GM19468 (cell line): ENCODE results near the gene NTF4.
"Not testable (repeated sequence)": the region's sequence is repeated elsewhere in the genome, so short reads cannot be mapped to it uniquely, and the experiment has no call there.

ENCODE experiments used
- ATAC-seq: cut with Tn5 transposase; IDR thresholded peaks from one replicate; pipeline ENCODE4 v1.9.1; 2021; ENCODE audit warnings: mild to moderate bottlenecking, moderate library complexity, moderate number of reproducible peaks; ENCODE audit not compliant: unreplicated experiment; ENCODE audit errors: extremely low read depth

NTF4 gene

DNA sequence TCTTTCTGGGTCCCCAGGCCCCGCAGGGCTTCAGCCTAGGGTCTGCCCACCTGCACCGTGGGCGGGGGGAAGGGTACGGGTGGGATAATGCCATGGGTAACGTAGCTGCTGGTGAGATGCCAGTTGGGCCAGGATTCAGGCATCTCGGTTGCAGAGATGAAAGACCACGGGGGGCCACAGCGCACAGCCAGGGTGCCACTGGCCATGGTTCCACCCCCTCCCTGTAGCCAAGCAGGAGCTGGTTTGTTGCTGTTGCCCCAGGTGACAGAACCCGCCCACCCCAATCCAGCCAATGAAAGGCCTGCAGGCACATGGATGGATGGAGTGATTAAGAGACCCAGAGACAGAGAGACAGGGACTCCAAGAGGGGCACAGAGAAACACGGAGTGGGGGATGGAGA lies 6.1 kb downstream of the NTF4 start:
- ATAC-seq = no peak

DNA sequence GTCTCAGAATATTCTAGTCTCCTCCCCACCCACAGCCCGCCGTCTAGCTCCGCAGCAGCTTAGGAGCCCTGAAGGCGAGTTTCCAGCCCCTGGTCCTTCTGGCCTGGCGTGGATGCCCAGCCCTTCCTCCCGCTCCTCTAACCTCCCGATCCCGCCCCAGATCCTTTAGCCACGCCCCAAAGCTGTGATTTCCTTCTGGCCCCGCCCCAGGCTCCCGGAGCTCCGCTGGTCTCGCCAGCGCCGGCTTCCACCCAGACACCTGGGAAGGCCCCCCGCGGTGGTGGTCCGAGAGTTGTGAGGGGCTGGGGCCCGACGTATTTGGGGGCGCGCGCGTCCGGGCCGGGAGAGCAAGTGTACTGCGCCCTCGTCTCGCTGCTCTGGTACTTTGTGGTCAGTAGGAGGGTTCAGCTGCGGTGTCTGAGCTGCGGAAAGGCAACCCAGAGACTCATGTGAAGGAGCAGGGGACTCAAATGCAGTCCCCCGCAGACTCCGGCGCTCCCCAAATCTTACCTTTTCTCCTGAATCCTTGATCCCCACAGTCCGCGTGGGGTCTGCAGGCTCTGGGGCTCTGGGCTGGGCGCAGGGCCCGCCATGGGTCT lies 6.9 kb downstream of the NTF4 start, which contains the start of gene CGB7:
TSS of gene CGB7 (minus strand) at position 114 of the 599 bp plus-strand sequence. CDS start 2,374 bp downstream, outside the sequence.
- no peak for ATAC-seq

- ATAC-seq = not testable (repeated sequence)
Observed at GRCh38 chr19:49056902-49057596, 7.6 kb downstream of the NTF4 start.

GRCh38 chr19:49056101-49056901 lies 8.3 kb downstream of the NTF4 start:
- no peak for ATAC-seq

DNA sequence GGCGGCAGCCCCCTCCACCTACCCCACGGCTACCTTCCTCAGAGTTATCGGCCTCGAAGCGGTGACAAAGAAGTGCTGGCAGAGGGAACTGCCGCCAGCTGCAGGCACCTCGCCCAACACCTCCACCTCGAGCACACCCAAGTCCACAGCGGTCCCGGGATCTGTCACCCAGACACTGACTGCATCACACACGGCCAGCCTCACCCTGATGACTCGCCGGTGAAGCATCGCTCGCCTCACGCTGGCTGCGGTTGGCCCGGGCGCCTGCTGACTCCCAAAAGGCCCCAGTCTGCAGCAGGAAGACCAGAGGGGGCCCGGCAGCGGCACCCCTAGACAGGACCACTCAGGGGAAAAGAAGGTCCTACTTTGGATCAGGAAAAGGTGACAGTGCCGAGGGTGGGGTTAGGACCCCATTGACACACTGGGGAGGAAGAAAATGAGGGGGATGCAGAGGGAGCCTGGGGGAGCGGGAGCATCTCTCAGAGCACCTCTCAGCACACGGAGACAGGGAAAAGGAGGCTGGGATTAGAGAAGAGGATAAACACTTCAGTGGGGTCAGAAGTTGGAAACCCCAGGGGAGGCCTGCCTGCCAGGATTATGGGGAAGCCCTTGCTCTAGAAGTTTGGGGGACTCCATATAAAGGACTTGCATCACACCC lies 14.1 kb downstream of the NTF4 start:
- ATAC-seq = not testable (repeated sequence)

- not testable (repeated sequence) for ATAC-seq
Observed at GRCh38 chr19:49049834-49050233, 14.8 kb downstream of the NTF4 start.

DNA sequence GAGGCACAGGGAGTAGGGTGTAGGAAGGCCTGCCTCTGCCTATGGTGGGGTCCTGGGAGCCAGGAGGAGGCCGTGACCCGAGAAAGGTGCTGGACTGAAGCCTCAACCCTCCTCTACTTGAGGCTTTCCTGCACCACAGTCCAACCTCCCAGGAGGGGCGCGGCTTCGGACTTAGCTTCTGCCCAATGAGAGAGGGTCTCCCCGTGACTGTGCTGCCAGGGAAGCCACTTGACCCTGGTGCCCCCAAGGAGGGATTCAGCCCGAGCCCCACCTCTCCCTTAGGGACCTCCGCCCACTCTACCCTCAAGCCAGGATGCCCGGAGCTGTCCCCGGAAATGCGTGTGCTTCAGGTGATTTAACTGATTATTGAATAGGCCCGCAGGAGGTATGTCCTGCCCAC lies 15.6 kb downstream of the NTF4 start, which contains the start of gene CGB8:
TSS of gene CGB8 (minus strand) at position 101 of the 400 bp plus-strand sequence. CDS start 372 bp downstream, outside the sequence.
- ATAC-seq = not testable (repeated sequence)

DNA sequence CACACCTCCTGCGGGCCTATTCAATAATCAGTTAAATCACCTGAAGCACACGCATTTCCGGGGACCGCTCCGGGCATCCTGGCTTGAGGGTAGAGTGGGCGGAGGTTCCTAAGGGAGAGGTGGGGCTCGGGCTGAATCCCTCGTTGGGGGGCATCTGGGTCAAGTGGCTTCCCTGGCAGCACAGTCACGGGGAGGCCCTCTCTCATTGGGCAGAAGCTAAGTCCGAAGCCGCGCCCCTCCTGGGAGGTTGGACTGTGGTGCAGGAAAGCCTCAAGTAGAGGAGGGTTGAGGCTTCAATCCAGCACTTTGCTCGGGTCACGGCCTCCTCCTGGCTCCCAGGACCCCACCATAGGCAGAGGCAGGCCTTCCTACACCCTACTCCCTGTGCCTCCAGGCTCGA lies 21.1 kb downstream of the NTF4 start, which contains the start of gene CGB5:
TSS of gene CGB5 (plus strand) at position 301 of the 400 bp plus-strand sequence. CDS start 362 bp downstream, outside the sequence.
- not testable (repeated sequence) for ATAC-seq

DNA sequence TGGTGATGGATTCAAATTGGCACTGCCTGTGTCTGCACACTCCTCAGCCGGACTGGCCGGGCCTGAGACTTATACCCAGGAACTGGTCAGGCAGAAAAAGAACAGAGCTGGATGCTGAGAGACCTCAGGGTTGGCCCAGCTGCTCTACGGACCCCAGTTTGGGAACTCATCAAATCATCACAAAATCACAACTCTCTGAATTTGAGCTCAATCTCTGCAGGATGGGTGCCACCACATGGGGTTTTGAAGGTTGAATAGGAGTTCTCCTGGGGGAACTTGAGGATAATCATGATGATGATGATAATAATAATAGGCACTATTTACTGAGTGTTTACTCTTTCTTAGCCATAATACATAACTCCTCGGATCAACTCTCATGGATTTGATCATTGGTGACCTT lies 22.0 kb downstream of the NTF4 start:
- not testable (repeated sequence) for ATAC-seq

DNA sequence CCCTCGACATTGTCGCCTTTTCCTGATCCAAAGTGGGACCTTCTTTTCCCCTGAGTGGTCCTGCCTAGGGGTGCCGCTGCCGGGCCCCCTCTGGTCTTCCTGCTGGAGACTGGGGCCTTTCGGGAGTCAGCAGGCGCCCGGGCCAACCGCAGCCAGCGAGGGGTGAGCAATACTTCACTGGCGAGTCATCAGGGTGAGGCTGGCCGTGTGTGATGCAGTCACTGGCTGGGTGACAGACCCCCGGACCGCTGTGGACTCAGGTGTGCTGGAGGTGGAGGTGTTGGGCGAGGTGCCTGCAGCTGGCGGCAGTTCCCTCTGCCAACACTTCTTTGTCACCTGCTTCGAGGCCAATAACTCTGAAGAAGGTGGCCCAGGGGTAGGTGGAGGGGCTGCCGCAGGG lies 22.4 kb downstream of the NTF4 start:
- ATAC-seq = no peak

DNA sequence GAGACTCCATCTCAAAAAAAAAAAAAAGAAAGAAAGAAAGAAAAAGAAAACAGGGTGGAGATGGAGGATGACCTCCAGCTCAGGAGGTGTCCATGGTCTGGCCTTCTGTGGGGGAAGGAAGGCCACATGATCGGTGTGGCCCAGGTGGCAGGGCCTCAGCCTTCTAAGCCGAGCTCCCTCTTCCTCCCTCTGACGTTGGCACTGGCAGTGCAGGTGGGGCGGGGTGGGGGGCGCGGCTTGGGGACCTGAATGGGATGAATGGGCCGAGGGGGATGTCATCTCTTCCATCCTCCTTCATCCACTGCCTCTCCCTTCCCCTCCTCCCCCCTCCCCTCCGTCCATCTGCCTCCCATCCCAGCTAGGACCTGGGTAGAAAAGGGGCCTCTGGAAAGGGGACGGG lies 24.9 kb downstream of the NTF4 start:
- not testable (repeated sequence) for ATAC-seq

DNA sequence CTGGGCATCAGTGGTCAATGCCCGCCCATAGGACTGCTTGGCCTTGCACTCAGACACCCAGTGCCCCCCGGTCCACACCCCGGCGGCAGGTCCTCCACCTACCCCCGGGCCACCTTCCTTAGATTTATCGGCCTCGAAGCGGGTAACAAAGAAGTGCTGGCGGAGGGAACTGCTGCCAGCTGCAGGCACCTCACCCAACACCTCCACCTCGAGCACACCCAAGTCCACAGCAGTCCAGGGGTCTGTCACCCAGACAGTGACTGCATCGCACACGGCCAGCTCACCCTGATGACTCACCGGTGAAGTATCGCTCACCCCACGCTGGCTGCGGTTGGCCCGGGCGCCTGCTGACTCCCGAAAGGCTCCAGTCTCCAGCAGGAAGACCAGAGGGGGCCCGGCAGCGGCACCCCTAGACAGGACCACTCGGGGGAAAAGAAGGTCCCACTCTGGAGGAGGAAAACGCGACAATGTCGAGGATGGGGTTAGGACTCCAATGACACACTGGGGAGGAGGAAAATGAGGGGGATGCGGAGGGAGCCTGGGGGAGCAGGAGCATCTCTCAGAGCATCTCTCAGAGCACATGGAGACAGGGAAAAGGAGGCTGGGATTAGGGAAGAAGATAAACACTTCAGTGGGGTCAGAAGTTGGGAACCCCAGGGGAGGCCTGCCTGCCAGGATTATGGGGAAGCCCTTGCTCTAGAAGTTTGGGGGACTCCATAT lies 25.9 kb downstream of the NTF4 start:
- not testable (repeated sequence) for ATAC-seq

DNA sequence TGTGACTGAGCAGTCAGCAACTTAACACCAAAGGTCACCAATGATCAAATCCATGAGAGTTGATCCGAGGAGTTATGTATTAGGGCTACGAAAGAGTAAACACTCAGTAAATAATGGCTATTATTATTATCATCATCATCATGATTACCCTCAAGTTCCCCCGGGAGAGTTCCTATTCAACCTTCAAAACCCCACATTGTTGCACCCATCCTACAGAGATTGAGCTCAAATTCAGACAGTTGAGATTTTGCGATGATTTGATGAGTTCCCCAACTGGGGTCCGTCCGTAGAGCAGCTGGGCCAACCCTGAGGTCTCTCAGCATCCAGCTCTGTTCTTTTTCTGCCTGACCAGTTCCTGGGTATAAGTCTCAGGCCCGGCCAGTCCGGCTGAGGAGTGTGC lies 26.5 kb downstream of the NTF4 start:
- not testable (repeated sequence) for ATAC-seq

- not testable (repeated sequence) for ATAC-seq
Observed at GRCh38 chr19:49036815-49037214, 27.8 kb downstream of the NTF4 start, which contains the start of gene CGB1. Gene CGB1, minus strand, starts transcription at chr19:49036895. Its CDS starts 184 bp downstream, at chr19:49036711.

DNA sequence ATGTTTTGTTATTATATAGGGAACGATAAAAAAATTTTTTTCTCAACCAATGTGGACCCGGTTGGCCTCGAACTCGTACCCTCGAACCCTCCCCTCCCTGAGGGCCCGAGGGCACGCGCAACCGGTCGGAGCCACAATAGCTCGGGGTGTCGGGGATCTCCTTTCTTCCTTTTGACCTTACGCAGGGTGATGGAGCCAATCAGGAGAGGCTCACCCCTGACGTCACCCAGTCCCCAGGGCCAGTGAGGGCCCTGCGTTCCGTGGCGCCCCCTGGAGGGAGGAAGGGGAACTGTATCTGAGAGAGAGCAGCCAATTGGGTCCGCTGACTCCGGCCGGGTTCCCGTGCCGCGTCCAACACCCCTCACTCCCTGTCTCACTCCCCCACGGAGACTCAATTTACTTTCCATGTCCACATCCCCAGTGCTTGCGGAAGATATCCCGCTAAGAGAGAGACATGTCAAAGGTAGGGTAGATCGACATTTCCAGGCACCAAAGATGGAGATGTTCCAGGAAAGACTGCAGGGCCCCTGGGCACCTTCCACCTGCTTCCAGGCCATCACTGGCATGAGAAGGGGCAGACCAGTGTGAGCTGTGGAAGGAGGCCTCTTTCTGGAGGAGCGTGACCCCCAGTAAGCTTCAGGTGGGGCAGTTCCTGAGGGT lies 32.8 kb downstream of the NTF4 start, which contains the start of gene CGB2:
TSS of gene CGB2 (plus strand) at position 249 of the 660 bp plus-strand sequence. CDS start at position 455, 206 bp downstream.
- ATAC-seq = not testable (repeated sequence)

DNA sequence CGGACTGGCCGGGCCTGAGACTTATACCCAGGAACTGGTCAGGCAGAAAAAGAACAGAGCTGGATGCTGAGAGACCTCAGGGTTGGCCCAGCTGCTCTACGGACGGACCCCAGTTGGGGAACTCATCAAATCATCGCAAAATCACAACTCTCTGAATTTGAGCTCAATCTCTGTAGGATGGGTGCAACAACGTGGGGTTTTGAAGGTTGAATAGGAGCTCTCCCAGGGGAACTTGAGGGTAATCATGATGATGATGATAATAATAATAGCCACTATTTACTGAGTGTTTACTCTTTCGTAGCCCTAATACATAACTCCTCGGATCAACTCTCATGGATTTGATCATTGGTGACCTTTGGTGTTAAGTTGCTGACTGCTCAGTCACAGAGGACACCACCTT lies 34.3 kb downstream of the NTF4 start:
- not testable (repeated sequence) for ATAC-seq

- ATAC-seq = not testable (repeated sequence)
Observed at GRCh38 chr19:49029749-49030148, 34.9 kb downstream of the NTF4 start.

DNA sequence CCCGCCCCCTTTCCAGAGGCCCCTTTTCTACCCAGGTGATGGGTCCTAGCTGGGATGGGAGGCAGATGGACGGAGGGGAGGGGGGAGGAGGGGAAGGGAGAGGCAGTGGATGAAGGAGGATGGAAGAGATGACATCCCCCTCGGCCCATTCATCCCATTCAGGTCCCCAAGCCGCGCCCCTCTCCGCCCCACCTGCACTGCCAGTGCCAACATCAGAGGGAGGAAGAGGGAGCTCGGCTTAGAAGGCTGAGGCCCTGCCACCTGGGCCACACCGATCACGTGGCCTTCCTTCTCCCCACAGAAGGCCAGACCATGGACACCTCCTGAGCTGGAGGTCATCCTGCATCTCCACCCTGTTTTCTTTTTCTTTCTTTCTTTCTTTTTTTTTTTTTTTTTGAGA lies 35.9 kb downstream of the NTF4 start:
- ATAC-seq = not testable (repeated sequence)

- ATAC-seq = not testable (repeated sequence)
Observed at GRCh38 chr19:49025599-49025998, 39.0 kb downstream of the NTF4 start.
